ENCODE data around the gene AAK1. TPM values are rescaled to one million over a fixed set of nuclear protein-coding genes. Genes with fewer than 3 reads are reported as not detected.
"Not testable (repeated sequence)": the region's sequence is repeated elsewhere in the genome, so short reads cannot be mapped to it uniquely, and the experiment has no call there.

Gene AAK1
- total RNA-seq, 1 experiment from 2014 or later = 30.6 TPM

DNA sequence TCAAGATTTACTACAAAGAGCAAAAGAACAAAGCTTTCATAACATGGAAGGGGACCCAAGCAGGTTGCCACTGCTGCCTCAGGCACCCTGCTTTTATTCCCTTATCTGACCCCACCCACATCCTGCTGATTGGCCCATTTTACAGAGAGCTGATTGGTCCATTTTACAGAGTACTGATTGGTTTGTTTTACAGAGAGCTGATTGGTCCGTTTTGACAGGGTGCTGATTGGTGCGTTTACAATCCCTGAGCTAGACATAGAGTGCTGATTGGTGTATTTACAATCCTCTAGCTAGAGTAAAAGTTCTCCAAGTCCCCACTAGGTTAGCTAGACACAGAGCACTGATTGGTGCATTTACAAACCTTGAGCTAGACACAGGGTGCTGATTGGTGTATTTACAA is 204.0 kb downstream of the AAK1 start:
- H3K14ac ChIP-seq (ENCODE audit: insufficient read depth, low read length); H3K23ac ChIP-seq (ENCODE audit: insufficient read length, low read depth, low read length): not testable (repeated sequence)

More for the DNA sequence above, 204.0 kb downstream of the AAK1 start:
- H2BK12ac ChIP-seq (ENCODE audit: insufficient read length, low read depth, low read length); H2AFZ ChIP-seq (ENCODE audit: low read length); H2BK20ac ChIP-seq (ENCODE audit: low read depth, low read length, poor library complexity, severe bottlenecking); H3K4me3 Mint-ChIP-seq; H2BK120ac ChIP-seq (ENCODE audit: low read depth, low read length, poor library complexity, severe bottlenecking); H3K9me3 ChIP-seq (ENCODE audit: control insufficient read depth, low read depth, low read length); H3K4me2 ChIP-seq (ENCODE audit: insufficient read depth, insufficient read length, low read length); H4K8ac ChIP-seq (replicated peaks; ENCODE audit: insufficient read length, low read depth, low read length); H3K27me3 Mint-ChIP-seq (ENCODE audit: low read depth); H3K4ac ChIP-seq (ENCODE audit: low read depth, low read length); DNase-seq; H3K27ac Mint-ChIP-seq; H3K4me1 ChIP-seq (ENCODE audit: insufficient read depth, low read length); H3K9ac ChIP-seq (ENCODE audit: extremely low read depth, insufficient read length, low read length); H3K79me2 ChIP-seq (ENCODE audit: insufficient read depth, low read length); H2BK5ac ChIP-seq (ENCODE audit: insufficient read length, low read length); H2BK15ac ChIP-seq (ENCODE audit: low read depth, low read length); H3K56ac ChIP-seq (ENCODE audit: insufficient read length, low read depth, low read length); H4K5ac ChIP-seq (ENCODE audit: insufficient read length, low read depth, low read length); H4K20me1 ChIP-seq (ENCODE audit: control insufficient read depth, insufficient read depth, insufficient read length); H3T11ph ChIP-seq (ENCODE audit: low read length); H4K91ac ChIP-seq (ENCODE audit: insufficient read length, low read depth, low read length); H3K27me3 ChIP-seq (ENCODE audit: insufficient read depth, low read length); H3K79me1 ChIP-seq (ENCODE audit: insufficient read depth, low read depth, low read length, poor library complexity, severe bottlenecking); H3K18ac ChIP-seq (ENCODE audit: insufficient read length, low read depth, low read length); H3K27ac ChIP-seq (ENCODE audit: insufficient read length, low read depth, low read length); H3K9me3 Mint-ChIP-seq; H2AK5ac ChIP-seq (ENCODE audit: insufficient read length, low read length): not testable (repeated sequence)
- Mint-ChIP-seq H3K4me1 (peaks cover 28 to 31% of the 10 kb centered on the region in 2 experiments), H3K36me3 (ENCODE audit: insufficient read depth in 1 of 3, low read depth in 3 of 3) (peaks cover 0 to 14% (median 0%) of the 10 kb centered on the region in 3 experiments; a peak in 2 of 7 replicates)
- no CpG with 5 or more reads among the region's 2 CpGs for WGBS (ENCODE audit: extremely low coverage, insufficient read length, low lambda C conversion rate)
- H3K23me2 ChIP-seq (ENCODE audit: insufficient read length, low read depth, low read length, poor library complexity, severe bottlenecking) = peaks cover 11% of the 10 kb centered on the region
